Central memory CD8-positive, alpha-beta T cell (primary cell): ENCODE results near the gene ST8SIA4.

ENCODE experiments used
- ATAC-seq: fragments of 150-1000 bp; cut with Tn5 transposase; replicated peaks from 2 replicates; pipeline ENCODE4 v1.10.0; 2022; ENCODE audit warnings: mild to moderate bottlenecking, moderate FRiP score, moderate number of reproducible peaks; ENCODE audit not compliant: poor library complexity, severe bottlenecking; ENCODE audit errors: extremely low read depth
- DNase-seq, 2 donors: peaks; one replicate each; pipeline ENCODE4 v3.0.0; 2021; ENCODE audit warnings: low spot score in 2 of 2
- H3K27ac Mint-ChIP-seq: one replicate; pipeline ENCODE4 v1.8.0; 2022; ENCODE audit warnings: low read depth, mild to moderate bottlenecking, moderate library complexity, mixed read lengths
- H3K27me3 Mint-ChIP-seq: one replicate; pipeline ENCODE4 v1.8.0; 2022; ENCODE audit warnings: mixed read lengths
- H3K36me3 Mint-ChIP-seq: one replicate; pipeline ENCODE4 v1.8.0; 2022; ENCODE audit warnings: mild to moderate bottlenecking, moderate library complexity, mixed read lengths; ENCODE audit not compliant: insufficient read depth
- H3K4me1 Mint-ChIP-seq: one replicate; pipeline ENCODE4 v1.8.0; 2022; ENCODE audit warnings: mixed read lengths
- H3K4me3 Mint-ChIP-seq: one replicate; pipeline ENCODE4 v1.8.0; 2022; ENCODE audit warnings: mild to moderate bottlenecking, moderate library complexity, mixed read lengths
- H3K9me3 Mint-ChIP-seq: one replicate; pipeline ENCODE4 v1.8.0; 2022; ENCODE audit warnings: mixed read lengths

ST8SIA4 gene

GRCh38 chr5:100840370-100840769, 62.7 kb downstream of the ST8SIA4 start:
- Mint-ChIP-seq H3K27ac (peak overlapping the region; percentile 82), H3K4me3 (no peak overlapping the region), H3K36me3 (peaks cover 8% of the 10 kb centered on the region), H3K4me1 (peaks cover 61% of the 10 kb centered on the region), H3K9me3 (no peaks in the 10 kb centered on the region), H3K27me3 (no peaks in the 10 kb centered on the region)
- peak; percentile 69 for ATAC-seq
- no peak for DNase-seq

GRCh38 chr5:100838048-100838473, 65.0 kb downstream of the ST8SIA4 start:
- peaks cover 57% of the 10 kb centered on the region for H3K4me1 Mint-ChIP-seq
- peak; percentile 50 for ATAC-seq
- no peak for DNase-seq
- no peaks in the 10 kb centered on the region for H3K27me3 Mint-ChIP-seq
- H3K27ac Mint-ChIP-seq, result peak overlapping the region; percentile 88
- H3K36me3 Mint-ChIP-seq, result peaks cover 12% of the 10 kb centered on the region
- H3K9me3 Mint-ChIP-seq, result no peaks in the 10 kb centered on the region
- no peak overlapping the region for H3K4me3 Mint-ChIP-seq

- Mint-ChIP-seq H3K27me3 (no peaks in the 10 kb centered on the region), H3K36me3 (peaks cover 12% of the 10 kb centered on the region), H3K4me1 (peaks cover 39% of the 10 kb centered on the region), H3K4me3 (no peak overlapping the region), H3K9me3 (no peaks in the 10 kb centered on the region), H3K27ac (peak overlapping the region; percentile 63)
- ATAC-seq (no peak), DNase-seq (no peak)
Observed at GRCh38 chr5:100834519-100834918, 68.6 kb downstream of the ST8SIA4 start.

GRCh38 chr5:100832252-100833230, 70.5 kb downstream of the ST8SIA4 start:
- no peak overlapping the region for H3K4me3 Mint-ChIP-seq
- H3K27ac Mint-ChIP-seq, result peak overlapping the region; percentile 2
- DNase-seq (no peak), ATAC-seq (no peak)
- H3K27me3 Mint-ChIP-seq, result no peaks in the 10 kb centered on the region
- H3K36me3 Mint-ChIP-seq, result peaks cover 7% of the 10 kb centered on the region
- H3K9me3 Mint-ChIP-seq, result no peaks in the 10 kb centered on the region
- H3K4me1 Mint-ChIP-seq, result peaks cover 48% of the 10 kb centered on the region

- DNase-seq (no peak), ATAC-seq (no peak)
- Mint-ChIP-seq H3K4me3 (no peak overlapping the region), H3K27ac (peak overlapping the region; percentile 76), H3K27me3 (no peaks in the 10 kb centered on the region), H3K4me1 (peaks cover 41% of the 10 kb centered on the region), H3K9me3 (no peaks in the 10 kb centered on the region), H3K36me3 (peaks cover 5% of the 10 kb centered on the region)
Observed at GRCh38 chr5:100828898-100829356, 74.2 kb downstream of the ST8SIA4 start.

GRCh38 chr5:100828071-100828897, 74.8 kb downstream of the ST8SIA4 start:
- H3K27me3 Mint-ChIP-seq, result no peaks in the 10 kb centered on the region
- DNase-seq (no peak), ATAC-seq (peak; percentile 6)
- H3K9me3 Mint-ChIP-seq, result no peaks in the 10 kb centered on the region
- peak overlapping the region; percentile 43 for H3K4me3 Mint-ChIP-seq
- peaks cover 7% of the 10 kb centered on the region for H3K36me3 Mint-ChIP-seq
- H3K4me1 Mint-ChIP-seq, result peaks cover 48% of the 10 kb centered on the region
- H3K27ac Mint-ChIP-seq, result peak overlapping the region; percentile 76

- ATAC-seq (no peak), DNase-seq (no peak)
- peak overlapping the region; percentile 43 for H3K4me3 Mint-ChIP-seq
- H3K27me3 Mint-ChIP-seq, result no peaks in the 10 kb centered on the region
- H3K36me3 Mint-ChIP-seq, result peaks cover 7% of the 10 kb centered on the region
- peaks cover 45% of the 10 kb centered on the region for H3K4me1 Mint-ChIP-seq
- H3K9me3 Mint-ChIP-seq, result no peaks in the 10 kb centered on the region
- peak overlapping the region; percentile 76 for H3K27ac Mint-ChIP-seq
Observed at GRCh38 chr5:100827481-100827889, 75.6 kb downstream of the ST8SIA4 start.

GRCh38 chr5:100826133-100826532, 76.9 kb downstream of the ST8SIA4 start:
- no peaks in the 10 kb centered on the region for H3K27me3 Mint-ChIP-seq
- ATAC-seq, result no peak
- no peak overlapping the region for H3K4me3 Mint-ChIP-seq
- H3K36me3 Mint-ChIP-seq, result peaks cover 7% of the 10 kb centered on the region
- H3K9me3 Mint-ChIP-seq, result no peaks in the 10 kb centered on the region
- peak overlapping the region; percentile 12 for H3K27ac Mint-ChIP-seq
- peaks cover 43% of the 10 kb centered on the region for H3K4me1 Mint-ChIP-seq
- no peak for DNase-seq

- no peak for DNase-seq
- no peaks in the 10 kb centered on the region for H3K27me3 Mint-ChIP-seq
- H3K27ac Mint-ChIP-seq, result no peak overlapping the region
- peaks cover 55% of the 10 kb centered on the region for H3K4me1 Mint-ChIP-seq
- peaks cover 7% of the 10 kb centered on the region for H3K36me3 Mint-ChIP-seq
- no peak overlapping the region for H3K4me3 Mint-ChIP-seq
- no peak for ATAC-seq
- no peaks in the 10 kb centered on the region for H3K9me3 Mint-ChIP-seq
Observed at GRCh38 chr5:100824635-100825034, 78.4 kb downstream of the ST8SIA4 start.

GRCh38 chr5:100823812-100824211, 79.3 kb downstream of the ST8SIA4 start:
- no peak overlapping the region for H3K27ac Mint-ChIP-seq
- no peaks in the 10 kb centered on the region for H3K27me3 Mint-ChIP-seq
- peaks cover 52% of the 10 kb centered on the region for H3K4me1 Mint-ChIP-seq
- DNase-seq (no peak), ATAC-seq (no peak)
- no peaks in the 10 kb centered on the region for H3K9me3 Mint-ChIP-seq
- no peak overlapping the region for H3K4me3 Mint-ChIP-seq
- H3K36me3 Mint-ChIP-seq, result peaks cover 7% of the 10 kb centered on the region

GRCh38 chr5:100821751-100822150, 81.3 kb downstream of the ST8SIA4 start:
- no peaks in the 10 kb centered on the region for H3K27me3 Mint-ChIP-seq

GRCh38 chr5:100818340-100818739, 84.7 kb downstream of the ST8SIA4 start:
- Mint-ChIP-seq H3K27ac (no peak overlapping the region), H3K9me3 (no peaks in the 10 kb centered on the region), H3K27me3 (no peaks in the 10 kb centered on the region), H3K4me1 (peaks cover 40% of the 10 kb centered on the region), H3K4me3 (no peak overlapping the region), H3K36me3 (peaks cover 7% of the 10 kb centered on the region)
- no peak for DNase-seq
- ATAC-seq, result no peak

More at GRCh38 chr5:100821751-100822150, 81.3 kb downstream of the ST8SIA4 start:
- Mint-ChIP-seq H3K27ac (no peak overlapping the region), H3K9me3 (no peaks in the 10 kb centered on the region), H3K4me1 (peaks cover 48% of the 10 kb centered on the region), H3K4me3 (no peak overlapping the region), H3K36me3 (peaks cover 5% of the 10 kb centered on the region)
- DNase-seq (no peak), ATAC-seq (no peak)
